Measurements from ENCODE around the gene PRR7.

DNA sequence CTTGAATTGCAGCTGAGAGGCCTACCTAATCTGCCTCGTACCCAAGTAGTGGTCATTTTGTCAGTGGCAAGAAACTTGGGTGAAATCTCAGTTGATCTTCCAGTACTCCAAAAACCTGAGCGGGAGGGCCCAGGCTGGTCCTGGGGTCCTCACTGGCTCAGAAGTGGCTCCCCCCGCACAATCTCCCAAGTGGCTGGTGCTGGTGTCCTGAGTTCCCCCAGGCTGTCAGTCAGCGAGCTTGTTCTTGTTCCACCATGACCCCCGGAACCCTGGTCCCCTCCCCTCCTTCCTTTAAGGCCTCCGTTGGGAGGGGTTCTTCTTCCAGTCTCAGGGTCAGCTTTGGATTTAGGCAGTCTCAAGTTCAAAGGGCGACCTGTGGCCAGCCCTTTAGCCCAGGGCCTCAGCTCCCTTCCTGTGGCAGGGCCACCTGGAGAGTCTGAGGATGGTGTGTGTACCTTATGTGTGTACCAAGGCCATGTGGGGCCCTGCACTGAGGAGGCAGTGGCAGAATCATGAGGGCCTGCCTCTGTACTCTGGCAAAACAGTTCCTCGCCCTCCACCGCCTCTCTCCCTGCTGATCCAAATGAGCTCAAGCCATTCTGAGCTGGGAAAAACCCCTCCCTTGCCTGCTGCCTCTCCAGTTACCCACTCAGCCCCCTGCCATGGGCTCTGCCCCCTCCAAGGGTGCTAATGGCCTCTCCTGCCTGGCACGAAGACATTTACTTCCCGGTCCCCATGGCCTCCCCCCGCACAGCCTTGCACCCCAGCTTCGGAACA, 31.3 kb downstream of the PRR7 start:
- TF ChIP-seq, protein P1, sequence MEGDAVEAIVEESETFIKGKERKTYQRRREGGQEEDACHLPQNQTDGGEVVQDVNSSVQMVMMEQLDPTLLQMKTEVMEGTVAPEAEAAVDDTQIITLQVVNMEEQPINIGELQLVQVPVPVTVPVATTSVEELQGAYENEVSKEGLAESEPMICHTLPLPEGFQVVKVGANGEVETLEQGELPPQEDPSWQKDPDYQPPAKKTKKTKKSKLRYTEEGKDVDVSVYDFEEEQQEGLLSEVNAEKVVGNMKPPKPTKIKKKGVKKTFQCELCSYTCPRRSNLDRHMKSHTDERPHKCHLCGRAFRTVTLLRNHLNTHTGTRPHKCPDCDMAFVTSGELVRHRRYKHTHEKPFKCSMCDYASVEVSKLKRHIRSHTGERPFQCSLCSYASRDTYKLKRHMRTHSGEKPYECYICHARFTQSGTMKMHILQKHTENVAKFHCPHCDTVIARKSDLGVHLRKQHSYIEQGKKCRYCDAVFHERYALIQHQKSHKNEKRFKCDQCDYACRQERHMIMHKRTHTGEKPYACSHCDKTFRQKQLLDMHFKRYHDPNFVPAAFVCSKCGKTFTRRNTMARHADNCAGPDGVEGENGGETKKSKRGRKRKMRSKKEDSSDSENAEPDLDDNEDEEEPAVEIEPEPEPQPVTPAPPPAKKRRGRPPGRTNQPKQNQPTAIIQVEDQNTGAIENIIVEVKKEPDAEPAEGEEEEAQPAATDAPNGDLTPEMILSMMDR (IDR thresholded peaks at IDR 0.05) = no peak
- TF ChIP-seq POLR2A (IDR thresholded peaks at IDR 0.05) (no peak), EP300 (IDR thresholded peaks at IDR 0.05) (no peak)
